Spinal cord (tissue), 10 donors: ENCODE measurements around the gene VSX2. TPM values are rescaled to one million over a fixed set of nuclear protein-coding genes. Genes with fewer than 3 reads are reported as not detected.
"Not testable (repeated sequence)": the region's sequence is repeated elsewhere in the genome, so short reads cannot be mapped to it uniquely, and the experiment has no call there.

Experiments
- DNase-seq, 6 donors: peaks; one replicate each; pipeline versions ENCODE4 v3.0.0 to v3.0.0-alpha.2; 2013 to 2015; ENCODE audit warnings: low spot score in 6 of 6, low read depth in 4 of 6
- H3K27ac ChIP-seq: one replicate; pipeline ENCODE4 v1.5.1; 2013; ENCODE audit warnings: low read depth, low read length, control low read depth
- H3K27me3 ChIP-seq: one replicate; pipeline ENCODE4 v1.6.1; 2013; ENCODE audit warnings: low read length; ENCODE audit not compliant: control insufficient read depth, insufficient read depth
- H3K36me3 ChIP-seq: one replicate; pipeline ENCODE4 v1.6.1; 2013; ENCODE audit warnings: low read length; ENCODE audit not compliant: control insufficient read depth, insufficient read depth
- H3K4me1 ChIP-seq: one replicate; pipeline ENCODE4 v1.6.1; 2013; ENCODE audit warnings: low read length; ENCODE audit not compliant: control insufficient read depth, insufficient read depth
- H3K4me3 ChIP-seq: one replicate; pipeline ENCODE4 v1.5.1; 2013; ENCODE audit warnings: low read depth, low read length, control low read depth
- H3K9me3 ChIP-seq: one replicate; pipeline ENCODE4 v1.6.1; 2013; ENCODE audit warnings: low read length; ENCODE audit not compliant: control insufficient read depth, insufficient read depth
- WGBS: methylation state at CpG from one replicate; pipeline ENCODE4 v1.1.5; 2013; ENCODE audit warnings: missing lambda C conversion rate; ENCODE audit not compliant: insufficient coverage; 5-methylcytosine and 5-hydroxymethylcytosine counted together
- polyA plus RNA-seq, 2 donors: library from polyadenylated mRNA; unstranded; fragments of 120-200 nt; gene quantifications; one replicate each; pipeline ENCODE4 v1.2.1, GENCODE V29; 2013; ENCODE audit not compliant: insufficient read length in 2 of 2
- total RNA-seq, 2 donors: library from RNA; depleted of rRNA in 1 of 2; stranded (reverse); fragments of 120-200 nt in 1 of 2; fragments of >200 nt in 1 of 2; gene quantifications; one replicate each; pipeline versions ENCODE4 v1.2.3 to v1.2.4, GENCODE V29; 2013 to 2014
- donor health status: healthy.

VSX2 gene
- total and polyA plus RNA-seq, 4 donors = 0.17 to 2.6 (median 0.88) TPM

DNA sequence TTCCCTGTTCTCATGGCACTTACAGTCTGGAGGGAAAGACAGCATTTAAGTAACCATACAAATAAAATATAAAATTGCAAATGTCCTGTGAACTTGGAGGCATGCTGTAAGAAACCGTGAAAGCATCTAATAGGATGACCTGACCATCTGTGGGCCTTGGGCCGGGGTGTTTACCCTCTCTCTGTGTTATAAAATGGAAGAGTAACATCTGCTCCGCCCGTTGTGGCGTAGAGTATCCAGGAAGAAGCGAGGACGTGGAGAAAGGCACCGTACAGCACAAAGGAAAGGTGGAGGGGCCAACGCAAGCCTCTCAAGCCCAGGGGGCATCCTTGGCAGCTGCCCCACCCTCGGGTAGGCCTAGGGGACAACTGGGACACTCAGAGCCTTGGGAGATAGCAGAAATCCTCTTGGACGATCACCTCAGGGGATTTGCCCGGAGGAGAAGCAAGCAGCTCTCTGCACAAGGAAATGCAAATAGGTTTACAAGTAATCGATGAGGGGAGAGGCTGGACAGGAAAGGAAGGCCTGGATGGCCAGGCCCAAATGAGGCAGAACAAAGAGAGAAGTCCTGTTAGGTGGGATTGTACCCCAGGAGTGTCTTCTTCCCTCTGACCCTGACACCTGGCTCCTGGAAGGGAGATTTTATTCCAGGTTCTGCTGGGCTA is 26.2 kb downstream of the VSX2 start:
- no peak for DNase-seq
- WGBS = 61% methylated on average over 12 of the region's 13 CpGs
- no peaks in the 10 kb centered on the region for H3K27me3 ChIP-seq
- H3K27ac ChIP-seq = no peak overlapping the region
- peaks cover 4% of the 10 kb centered on the region for H3K4me1 ChIP-seq
- no peak overlapping the region for H3K4me3 ChIP-seq
- H3K36me3 ChIP-seq = no peaks in the 10 kb centered on the region
- H3K9me3 ChIP-seq = no peaks in the 10 kb centered on the region

DNA sequence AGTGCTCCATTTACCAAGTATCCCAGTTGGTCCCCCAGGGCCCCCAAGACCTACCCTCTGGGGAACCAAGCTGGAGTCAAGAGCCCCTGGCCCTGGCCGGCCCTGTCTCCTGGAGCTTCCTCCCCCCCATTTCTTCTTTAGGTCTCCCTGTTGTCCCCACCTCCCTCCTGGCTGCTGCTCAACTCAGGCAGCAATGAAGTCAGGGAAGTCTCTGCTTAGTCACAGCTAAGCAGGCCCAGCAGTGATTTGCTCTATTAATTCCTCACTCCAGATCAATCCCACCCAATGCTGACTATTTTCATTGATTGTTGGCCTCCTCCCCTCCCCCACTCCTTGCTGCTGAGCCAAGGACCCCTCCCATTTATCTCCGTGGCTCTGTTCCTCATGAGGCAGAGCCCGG is 28.3 kb downstream of the VSX2 start:
- H3K27me3 ChIP-seq = no peaks in the 10 kb centered on the region
- no peak overlapping the region for H3K27ac ChIP-seq
- H3K9me3 ChIP-seq = no peaks in the 10 kb centered on the region
- H3K4me1 ChIP-seq = peaks cover 4% of the 10 kb centered on the region
- H3K36me3 ChIP-seq = no peaks in the 10 kb centered on the region
- 93% methylated on average over 1 of the region's 3 CpGs for WGBS
- H3K4me3 ChIP-seq = no peak overlapping the region
- DNase-seq = no peak

GRCh38 chr14:74270382-74271177 is 31.3 kb downstream of the VSX2 start:
- WGBS = 45% methylated on average over 7 of the region's 14 CpGs
- H3K36me3 ChIP-seq, H3K4me1 ChIP-seq, H3K27me3 ChIP-seq, DNase-seq, H3K27ac ChIP-seq, H3K9me3 ChIP-seq, H3K4me3 ChIP-seq: not testable (repeated sequence)

DNA sequence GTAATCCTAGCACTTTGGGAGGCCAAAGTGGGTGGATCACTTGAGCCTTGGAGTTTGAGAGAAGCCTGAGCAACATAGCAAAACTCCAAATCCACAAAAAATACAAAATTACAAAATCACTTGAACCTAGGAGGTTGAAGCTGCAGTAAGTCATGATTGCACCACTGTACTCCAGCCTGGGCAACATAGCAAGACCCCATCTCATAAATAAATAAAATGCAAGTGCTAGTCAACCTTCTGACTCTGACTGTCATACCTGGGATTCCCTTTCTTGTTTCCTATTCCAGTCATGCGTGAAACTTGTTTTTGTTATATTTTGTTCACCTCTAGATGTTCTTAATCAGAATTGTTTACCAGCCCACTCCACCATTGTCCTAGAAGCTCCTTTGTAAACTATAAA is 32.1 kb downstream of the VSX2 start:
- H3K27ac ChIP-seq = no peak overlapping the region
- H3K27me3 ChIP-seq = no peaks in the 10 kb centered on the region
- no peaks in the 10 kb centered on the region for H3K9me3 ChIP-seq
- peaks cover 4% of the 10 kb centered on the region for H3K4me1 ChIP-seq
- no peak overlapping the region for H3K4me3 ChIP-seq
- no CpG with 5 or more reads among the region's 1 CpG for WGBS
- no peaks in the 10 kb centered on the region for H3K36me3 ChIP-seq
- DNase-seq = no peak

GRCh38 chr14:74275241-74275841 is 36.1 kb downstream of the VSX2 start:
- no peak overlapping the region for H3K27ac ChIP-seq

DNA sequence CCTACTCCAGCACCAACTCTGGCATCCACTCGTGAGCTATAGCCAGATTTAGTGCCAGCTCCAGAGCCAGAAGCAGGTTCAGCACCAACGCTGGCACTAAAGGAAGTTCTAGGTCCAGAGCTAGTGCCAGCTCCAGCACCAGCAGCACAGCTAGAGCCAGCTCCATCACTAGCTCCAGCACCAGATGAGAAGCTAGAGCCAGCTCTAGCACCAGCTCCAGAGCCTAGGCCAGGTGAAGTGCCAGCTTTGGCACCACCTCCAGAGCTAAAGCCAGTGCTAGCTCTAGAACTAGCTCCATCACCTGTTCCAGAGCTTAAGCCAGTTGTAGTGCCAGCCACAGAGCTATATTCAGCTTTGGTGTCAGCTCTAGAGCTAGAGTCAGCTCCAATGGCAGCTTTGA is 38.8 kb downstream of the VSX2 start:
- H3K27ac ChIP-seq = no peak overlapping the region
- 93% methylated on average over 2 of the region's 2 CpGs for WGBS

More at GRCh38 chr14:74275241-74275841, 36.1 kb downstream of the VSX2 start:
- 81% methylated on average over 6 of the region's 6 CpGs for WGBS
- no peaks in the 10 kb centered on the region for H3K4me1 ChIP-seq
- no peaks in the 10 kb centered on the region for H3K27me3 ChIP-seq
- no peak overlapping the region for H3K4me3 ChIP-seq
- no peak for DNase-seq
- H3K36me3 ChIP-seq = no peaks in the 10 kb centered on the region
- H3K9me3 ChIP-seq = peaks cover 5% of the 10 kb centered on the region

GRCh38 chr14:74281069-74281468 is 41.8 kb downstream of the VSX2 start:
- H3K9me3 ChIP-seq = peaks cover 5% of the 10 kb centered on the region
- no peak overlapping the region for H3K27ac ChIP-seq
- WGBS = 87% methylated on average over 2 of the region's 2 CpGs
- peaks cover 22% of the 10 kb centered on the region for H3K36me3 ChIP-seq
- no peaks in the 10 kb centered on the region for H3K27me3 ChIP-seq
- no peak overlapping the region for H3K4me3 ChIP-seq
- DNase-seq = no peak
- H3K4me1 ChIP-seq = no peaks in the 10 kb centered on the region

More for the DNA sequence above, 38.8 kb downstream of the VSX2 start:
- no peak for DNase-seq
- Histone ChIP-seq H3K9me3 (peaks cover 5% of the 10 kb centered on the region), H3K27me3 (no peaks in the 10 kb centered on the region), H3K4me1 (no peaks in the 10 kb centered on the region), H3K4me3 (no peak overlapping the region), H3K36me3 (peaks cover 11% of the 10 kb centered on the region)

DNA sequence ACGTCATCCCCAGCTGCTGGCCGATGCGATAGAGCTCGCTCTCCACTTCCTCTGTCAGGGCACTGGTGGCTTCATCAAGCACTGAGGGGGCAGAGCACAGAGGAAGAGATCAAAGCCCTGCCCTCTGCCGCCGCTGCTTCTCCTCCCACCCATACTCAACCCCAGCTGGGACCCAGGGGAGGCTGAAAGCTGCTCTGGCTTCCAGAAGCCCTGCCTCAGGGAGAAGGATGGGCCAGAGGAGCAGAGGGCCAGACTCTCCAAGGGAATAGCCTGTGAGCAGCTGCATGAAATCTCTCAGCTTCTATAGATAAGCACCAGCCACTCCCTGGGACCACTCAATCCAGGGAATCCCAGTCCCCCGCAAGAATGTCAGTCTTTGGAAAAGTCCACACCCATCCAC is 47.5 kb downstream of the VSX2 start:
- no peak overlapping the region for H3K4me3 ChIP-seq
- no peak overlapping the region for H3K27ac ChIP-seq
- no peaks in the 10 kb centered on the region for H3K27me3 ChIP-seq
- no peaks in the 10 kb centered on the region for H3K9me3 ChIP-seq
- H3K36me3 ChIP-seq = peaks cover 71% of the 10 kb centered on the region
- H3K4me1 ChIP-seq = peaks cover 5% of the 10 kb centered on the region
- 91% methylated on average over 6 of the region's 7 CpGs for WGBS
- no peak for DNase-seq

- peaks cover 78% of the 10 kb centered on the region for H3K36me3 ChIP-seq
- H3K27ac ChIP-seq = no peak overlapping the region
- peaks cover 5% of the 10 kb centered on the region for H3K4me1 ChIP-seq
- no peak overlapping the region for H3K4me3 ChIP-seq
- H3K27me3 ChIP-seq = no peaks in the 10 kb centered on the region
- no peak for DNase-seq
- no peaks in the 10 kb centered on the region for H3K9me3 ChIP-seq
- WGBS = 70% methylated on average over 4 of the region's 5 CpGs
Observed at GRCh38 chr14:74289801-74290200, 50.6 kb downstream of the VSX2 start.
